Measurements from ENCODE around the gene AHDC1.
"Not testable (repeated sequence)": the region's sequence is repeated elsewhere in the genome, so short reads cannot be mapped to it uniquely, and the experiment has no call there.

DNA sequence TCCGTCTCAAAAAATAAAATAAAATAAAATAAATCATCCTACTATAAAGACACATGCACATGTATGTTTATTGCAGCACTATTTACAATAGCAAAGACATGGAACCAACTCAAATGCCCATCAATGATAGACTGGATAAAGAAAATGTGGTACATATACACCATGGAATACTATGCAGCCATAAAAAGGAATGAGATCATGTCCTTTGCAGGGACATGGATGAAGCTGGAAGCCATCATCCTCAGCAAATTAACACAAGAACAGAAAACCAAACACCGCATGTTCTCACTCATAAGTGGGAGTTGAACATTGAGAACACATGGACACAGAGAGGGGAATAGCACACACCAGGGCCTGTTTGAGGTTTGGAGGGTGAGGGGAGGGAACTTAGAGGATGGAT lies 102.8 kb downstream of the AHDC1 start:
- TF ChIP-seq, protein P1, sequence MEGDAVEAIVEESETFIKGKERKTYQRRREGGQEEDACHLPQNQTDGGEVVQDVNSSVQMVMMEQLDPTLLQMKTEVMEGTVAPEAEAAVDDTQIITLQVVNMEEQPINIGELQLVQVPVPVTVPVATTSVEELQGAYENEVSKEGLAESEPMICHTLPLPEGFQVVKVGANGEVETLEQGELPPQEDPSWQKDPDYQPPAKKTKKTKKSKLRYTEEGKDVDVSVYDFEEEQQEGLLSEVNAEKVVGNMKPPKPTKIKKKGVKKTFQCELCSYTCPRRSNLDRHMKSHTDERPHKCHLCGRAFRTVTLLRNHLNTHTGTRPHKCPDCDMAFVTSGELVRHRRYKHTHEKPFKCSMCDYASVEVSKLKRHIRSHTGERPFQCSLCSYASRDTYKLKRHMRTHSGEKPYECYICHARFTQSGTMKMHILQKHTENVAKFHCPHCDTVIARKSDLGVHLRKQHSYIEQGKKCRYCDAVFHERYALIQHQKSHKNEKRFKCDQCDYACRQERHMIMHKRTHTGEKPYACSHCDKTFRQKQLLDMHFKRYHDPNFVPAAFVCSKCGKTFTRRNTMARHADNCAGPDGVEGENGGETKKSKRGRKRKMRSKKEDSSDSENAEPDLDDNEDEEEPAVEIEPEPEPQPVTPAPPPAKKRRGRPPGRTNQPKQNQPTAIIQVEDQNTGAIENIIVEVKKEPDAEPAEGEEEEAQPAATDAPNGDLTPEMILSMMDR (IDR thresholded peaks at IDR 0.05), result not testable (repeated sequence)
- not testable (repeated sequence) for TF ChIP-seq POLR2AphosphoS5, EP300 (IDR thresholded peaks at IDR 0.05)

Measured in sigmoid colon (tissue), 4 donors.